Natural killer cell treated with Interleukin-12 subunit alpha and Interleukin-12 subunit beta and Interleukin-15 and Interleukin-18, amount 100 ng/mL, for 72 hours (primary cell): ENCODE measurements around the gene TTBK1. TPM values are rescaled to one million over a fixed set of nuclear protein-coding genes. Genes with fewer than 3 reads are reported as not detected.

Experiments
- ATAC-seq, 2 donors: fragments of 150-1000 bp; cut with Tn5 transposase in 1 of 2; sonication (Bioruptor Pico), chemical (Tn5 transposase) in 1 of 2; 2 replicates each; pipeline ENCODE4 v1.10.0; 2021
- DNase-seq: peaks from one replicate; pipeline ENCODE4 v3.0.0; 2022; ENCODE audit warnings: low spot score
- H3K27ac Mint-ChIP-seq, 2 donors: 1 replicate in 1 of 2; 2 replicates in 1 of 2; pipeline ENCODE4 v1.8.0; 2022; ENCODE audit warnings: mixed read lengths in 2 of 2, mild to moderate bottlenecking in 1 of 2, moderate library complexity in 1 of 2
- H3K27me3 Mint-ChIP-seq, 2 donors: 1 replicate in 1 of 2; 2 replicates in 1 of 2; pipeline ENCODE4 v1.8.0; 2022; ENCODE audit warnings: mixed read lengths in 2 of 2
- H3K36me3 Mint-ChIP-seq: one replicate; pipeline ENCODE4 v1.8.0; 2022; ENCODE audit warnings: mixed read lengths
- H3K4me1 Mint-ChIP-seq, 2 donors: 1 replicate in 1 of 2; 2 replicates in 1 of 2; pipeline ENCODE4 v1.8.0; 2022; ENCODE audit warnings: low read depth in 2 of 2, mixed read lengths in 2 of 2, mild to moderate bottlenecking in 1 of 2
- H3K4me3 Mint-ChIP-seq: one replicate; pipeline ENCODE4 v1.8.0; 2022; ENCODE audit warnings: mixed read lengths
- H3K9me3 Mint-ChIP-seq: 2 replicates; pipeline ENCODE4 v1.8.0; 2022; ENCODE audit warnings: mixed read lengths
- total RNA-seq, 2 donors: library from RNA; stranded (reverse); gene quantifications; one replicate each; pipeline ENCODE4 v1.2.3, GENCODE V29; 2022

Gene TTBK1
- total RNA-seq, 2 donors from 2014 or later = 0.75 to 0.81 TPM

- no peak overlapping the region for H3K4me3 Mint-ChIP-seq
- peaks cover 7% of the 10 kb centered on the region in 2 donors for H3K27me3 Mint-ChIP-seq
- peaks cover 0 to 7% of the 10 kb centered on the region in 2 donors for H3K4me1 Mint-ChIP-seq
- no peak for DNase-seq
- no peak overlapping the region for H3K27ac Mint-ChIP-seq
- no peaks in the 10 kb centered on the region for H3K36me3 Mint-ChIP-seq
- no peaks in the 10 kb centered on the region for H3K9me3 Mint-ChIP-seq
- no peak for ATAC-seq
These were observed 66.9 kb downstream of the TTBK1 start for GRCh38 chr6:43310134-43310533.

GRCh38 chr6:43310624-43311023, 67.3 kb downstream of the TTBK1 start:
- no peak overlapping the region for H3K27ac Mint-ChIP-seq
- H3K27me3 Mint-ChIP-seq = peaks cover 7% of the 10 kb centered on the region in 2 donors
- H3K4me3 Mint-ChIP-seq = no peak overlapping the region
- DNase-seq (no peak), ATAC-seq (no peak)
- H3K4me1 Mint-ChIP-seq = peaks cover 0 to 7% of the 10 kb centered on the region in 2 donors
- H3K9me3 Mint-ChIP-seq = no peaks in the 10 kb centered on the region
- H3K36me3 Mint-ChIP-seq = no peaks in the 10 kb centered on the region

- DNase-seq (no peak), ATAC-seq (no peak)
- no peak overlapping the region for H3K4me3 Mint-ChIP-seq
- H3K36me3 Mint-ChIP-seq = no peaks in the 10 kb centered on the region
- H3K27me3 Mint-ChIP-seq = peaks cover 7% of the 10 kb centered on the region in 2 donors
- no peaks in the 10 kb centered on the region for H3K9me3 Mint-ChIP-seq
- peaks cover 0 to 7% of the 10 kb centered on the region in 2 donors for H3K4me1 Mint-ChIP-seq
- no peak overlapping the region for H3K27ac Mint-ChIP-seq
These were observed 68.4 kb downstream of the TTBK1 start for GRCh38 chr6:43311666-43312065.

- Mint-ChIP-seq H3K9me3 (no peaks in the 10 kb centered on the region), H3K27me3 (peaks cover 4 to 7% of the 10 kb centered on the region in 2 donors), H3K4me3 (no peak overlapping the region), H3K36me3 (no peaks in the 10 kb centered on the region), H3K4me1 (peaks cover 0 to 1% of the 10 kb centered on the region in 2 donors), H3K27ac (no peak overlapping the region)
- DNase-seq = no peak
- no peak for ATAC-seq
These were observed 70.5 kb downstream of the TTBK1 start for GRCh38 chr6:43313813-43314212.

- no peaks in the 10 kb centered on the region for H3K9me3 Mint-ChIP-seq
- H3K27me3 Mint-ChIP-seq = no peaks in the 10 kb centered on the region
- DNase-seq = no peak
- no peak overlapping the region for H3K4me3 Mint-ChIP-seq
- no peaks in the 10 kb centered on the region for H3K36me3 Mint-ChIP-seq
- ATAC-seq = no peak
- no peaks in the 10 kb centered on the region for H3K4me1 Mint-ChIP-seq
- H3K27ac Mint-ChIP-seq = no peak overlapping the region
These were observed 74.7 kb downstream of the TTBK1 start for GRCh38 chr6:43318011-43318410.

- Mint-ChIP-seq H3K36me3 (no peaks in the 10 kb centered on the region), H3K27ac (no peak overlapping the region), H3K4me3 (no peak overlapping the region), H3K4me1 (no peaks in the 10 kb centered on the region), H3K9me3 (no peaks in the 10 kb centered on the region), H3K27me3 (no peaks in the 10 kb centered on the region)
- ATAC-seq (no peak), DNase-seq (no peak)
These were observed 82.6 kb downstream of the TTBK1 start for GRCh38 chr6:43325876-43326275.

GRCh38 chr6:43328528-43328927, 85.2 kb downstream of the TTBK1 start:
- no peak overlapping the region for H3K4me3 Mint-ChIP-seq
- no peaks in the 10 kb centered on the region for H3K9me3 Mint-ChIP-seq
- H3K36me3 Mint-ChIP-seq = no peaks in the 10 kb centered on the region
- peaks cover 4 to 5% of the 10 kb centered on the region in 2 donors for H3K4me1 Mint-ChIP-seq
- DNase-seq (no peak), ATAC-seq (no peak)
- H3K27me3 Mint-ChIP-seq = no peaks in the 10 kb centered on the region
- no peak overlapping the region for H3K27ac Mint-ChIP-seq

GRCh38 chr6:43331470-43331869, 88.2 kb downstream of the TTBK1 start:
- ATAC-seq (no peak), DNase-seq (no peak)
- H3K27me3 Mint-ChIP-seq = no peaks in the 10 kb centered on the region
- H3K4me1 Mint-ChIP-seq = peaks cover 4 to 5% of the 10 kb centered on the region in 2 donors
- no peaks in the 10 kb centered on the region for H3K9me3 Mint-ChIP-seq
- H3K36me3 Mint-ChIP-seq = no peaks in the 10 kb centered on the region
- no peak overlapping the region for H3K4me3 Mint-ChIP-seq
- no peak overlapping the region for H3K27ac Mint-ChIP-seq

GRCh38 chr6:43331891-43332290, 88.6 kb downstream of the TTBK1 start:
- H3K9me3 Mint-ChIP-seq = no peaks in the 10 kb centered on the region
- no peaks in the 10 kb centered on the region for H3K27me3 Mint-ChIP-seq
- no peak overlapping the region for H3K27ac Mint-ChIP-seq
- no peak overlapping the region for H3K4me3 Mint-ChIP-seq
- peaks cover 4 to 5% of the 10 kb centered on the region in 2 donors for H3K4me1 Mint-ChIP-seq
- DNase-seq (no peak), ATAC-seq (no peak)
- H3K36me3 Mint-ChIP-seq = no peaks in the 10 kb centered on the region

- no peak overlapping the region for H3K4me3 Mint-ChIP-seq
- no peak for DNase-seq
- H3K27me3 Mint-ChIP-seq = no peaks in the 10 kb centered on the region
- H3K36me3 Mint-ChIP-seq = no peaks in the 10 kb centered on the region
- ATAC-seq = no peak
- peak overlapping the region in 1 of 2 donors; percentile 24 for H3K27ac Mint-ChIP-seq
- H3K9me3 Mint-ChIP-seq = no peaks in the 10 kb centered on the region
- H3K4me1 Mint-ChIP-seq = peaks cover 4 to 5% of the 10 kb centered on the region in 2 donors
These were observed 91.3 kb downstream of the TTBK1 start for GRCh38 chr6:43334466-43335095.

- H3K36me3 Mint-ChIP-seq = peaks cover 6% of the 10 kb centered on the region
- no peak for DNase-seq
- peaks cover 4 to 5% of the 10 kb centered on the region in 2 donors for H3K4me1 Mint-ChIP-seq
- no peaks in the 10 kb centered on the region for H3K9me3 Mint-ChIP-seq
- no peak for ATAC-seq
- no peak overlapping the region for H3K4me3 Mint-ChIP-seq
- peak overlapping the region in 1 of 2 donors; percentile 24 for H3K27ac Mint-ChIP-seq
- H3K27me3 Mint-ChIP-seq = no peaks in the 10 kb centered on the region
These were observed 92.2 kb downstream of the TTBK1 start for GRCh38 chr6:43335469-43335868.

- peaks cover 4 to 5% of the 10 kb centered on the region in 2 donors for H3K4me1 Mint-ChIP-seq
- H3K9me3 Mint-ChIP-seq = no peaks in the 10 kb centered on the region
- DNase-seq = no peak
- H3K27ac Mint-ChIP-seq = no peak overlapping the region
- peaks cover 13% of the 10 kb centered on the region for H3K36me3 Mint-ChIP-seq
- ATAC-seq = no peak
- no peaks in the 10 kb centered on the region for H3K27me3 Mint-ChIP-seq
- no peak overlapping the region for H3K4me3 Mint-ChIP-seq
These were observed 93.1 kb downstream of the TTBK1 start for GRCh38 chr6:43336382-43336781.
